Activated CD4-positive, CD25-positive, alpha-beta regulatory T cell treated with anti-CD3 and anti-CD28 coated beads, Interleukin-2, amount 50 U/mL, for 16 hours (primary cell): ENCODE results near the gene TEX22.

Experiments used
- DNase-seq: peaks from one replicate; pipeline ENCODE4 v3.0.0-alpha.2; 2020; ENCODE audit warnings: low read depth, low spot score

The TEX22 gene

GRCh38 chr14:105439179-105439578 is 40.8 kb downstream of the TEX22 start:
- DNase-seq, result no peak

DNA sequence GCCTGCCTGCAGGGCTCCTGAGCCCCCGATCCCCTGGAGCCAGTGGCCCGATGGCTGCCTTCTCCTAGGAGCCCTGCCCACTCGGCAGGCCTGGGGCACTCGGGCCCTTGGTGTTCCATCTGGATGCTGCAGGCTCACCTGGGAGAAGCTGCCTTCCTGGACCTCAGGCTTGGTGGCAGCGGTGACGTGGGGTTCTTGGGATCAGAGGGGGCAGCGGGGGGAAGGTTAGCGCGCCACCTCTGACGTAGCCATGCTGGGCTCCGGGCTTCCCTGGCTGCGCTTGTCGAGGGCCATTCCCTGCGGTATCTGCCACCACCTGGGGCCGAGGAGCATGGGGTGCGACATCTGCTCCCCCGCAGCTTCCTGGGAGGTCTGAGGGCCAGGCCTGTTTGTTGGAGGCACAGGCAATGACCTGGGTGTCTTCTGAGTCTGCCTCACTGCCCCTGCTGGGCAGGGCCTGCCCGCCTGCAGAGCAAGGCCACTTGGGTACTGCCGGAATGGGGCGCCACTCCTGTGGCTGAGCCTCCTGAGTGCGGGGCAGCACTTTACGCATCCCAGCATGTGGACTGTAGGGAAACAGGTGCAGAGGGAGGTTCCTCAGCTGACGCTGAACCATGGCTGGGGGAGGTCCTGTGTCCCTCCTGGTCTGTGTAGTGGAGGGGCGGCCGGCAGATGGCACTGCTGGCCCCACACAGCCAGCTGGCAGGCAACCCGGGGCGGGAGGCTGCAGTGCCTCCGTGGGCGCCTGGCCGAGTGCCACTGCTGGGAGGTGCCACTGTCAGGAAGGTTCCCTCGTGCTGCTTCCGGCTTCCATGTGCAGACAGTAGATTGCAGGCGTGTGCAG is 41.6 kb downstream of the TEX22 start:
- no peak for DNase-seq

DNA sequence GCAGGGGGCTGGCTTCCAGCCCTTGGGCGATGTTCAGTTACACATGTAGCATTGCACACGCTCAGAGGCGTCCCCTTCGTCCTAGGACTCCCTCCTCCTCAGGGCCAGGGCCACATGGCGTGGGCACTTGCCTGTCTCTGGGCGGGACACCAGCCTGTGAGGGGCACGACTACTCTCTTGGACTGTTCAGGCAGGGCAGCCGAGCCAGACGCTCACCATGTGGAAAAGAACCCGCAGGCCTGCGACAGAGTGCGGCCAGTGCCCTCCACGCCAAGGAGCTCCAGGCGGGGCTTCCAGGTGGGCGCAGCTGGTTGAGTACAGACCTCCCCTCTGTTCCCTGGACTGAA is 42.2 kb downstream of the TEX22 start:
- no peak for DNase-seq

DNA sequence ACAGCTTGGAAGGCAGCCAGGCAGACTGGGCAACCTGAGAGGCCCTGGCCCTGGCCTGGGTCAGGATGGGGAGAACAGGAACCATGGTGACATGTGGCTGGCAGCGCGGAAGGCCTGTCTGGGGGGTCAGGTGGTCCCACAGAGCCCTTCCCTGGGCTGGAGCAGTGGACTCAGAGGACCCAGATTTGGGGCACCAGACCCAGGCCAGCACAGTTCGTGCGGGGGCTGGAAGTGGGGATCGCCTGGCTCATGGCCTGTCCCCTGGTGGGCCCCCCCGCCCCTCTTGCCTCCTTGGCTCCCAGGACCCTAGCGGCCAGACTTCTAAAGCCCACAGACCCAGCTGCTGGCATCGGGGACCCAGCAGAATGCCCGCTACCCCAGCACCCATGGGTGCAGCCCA is 42.7 kb downstream of the TEX22 start:
- no peak for DNase-seq

DNA sequence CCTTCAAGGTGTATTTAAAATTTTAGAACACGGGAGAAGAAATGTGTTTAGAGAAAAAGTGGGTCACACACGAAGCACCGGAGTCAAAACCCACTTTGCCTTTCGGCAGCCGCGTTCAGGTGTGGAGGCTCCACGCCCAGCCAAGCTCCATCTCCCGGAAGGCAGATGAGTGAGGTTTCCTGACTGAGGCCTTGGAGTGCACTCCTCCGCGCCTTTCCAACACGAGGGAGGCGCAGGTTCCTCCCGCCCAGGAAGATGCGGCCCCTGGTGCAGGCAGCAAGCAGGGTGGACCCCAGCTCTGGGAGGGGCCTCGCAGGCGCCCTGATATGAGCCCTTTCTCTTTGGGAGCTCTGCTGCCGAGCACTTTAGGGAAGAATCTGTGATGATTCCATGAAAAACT is 43.8 kb downstream of the TEX22 start:
- DNase-seq, result no peak

GRCh38 chr14:105442834-105443233 is 44.5 kb downstream of the TEX22 start:
- DNase-seq, result no peak

- DNase-seq, result no peak
Observed at GRCh38 chr14:105444859-105445258, 46.5 kb downstream of the TEX22 start.

DNA sequence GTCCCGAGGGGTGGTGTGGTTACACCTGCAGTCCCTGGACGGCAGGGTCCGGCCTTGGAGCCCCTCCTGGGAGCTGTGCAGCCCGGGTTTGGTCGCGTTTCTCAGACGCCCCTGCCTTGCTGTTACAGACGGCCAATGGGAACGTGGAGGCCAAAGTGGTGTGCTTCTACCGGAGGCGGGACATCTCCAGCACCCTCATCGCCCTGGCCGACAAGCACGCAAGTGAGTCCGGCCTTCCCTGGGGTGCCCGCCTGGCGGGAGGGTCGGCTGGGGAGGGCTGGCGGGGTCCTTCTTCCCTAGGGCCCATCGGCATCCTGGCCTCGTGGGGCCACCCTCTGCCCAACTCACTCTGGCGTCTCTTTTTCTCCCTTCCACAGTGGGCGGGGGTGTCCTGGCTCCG is 47.0 kb downstream of the TEX22 start:
- no peak for DNase-seq

GRCh38 chr14:105445901-105446845 is 47.8 kb downstream of the TEX22 start:
- no peak for DNase-seq

DNA sequence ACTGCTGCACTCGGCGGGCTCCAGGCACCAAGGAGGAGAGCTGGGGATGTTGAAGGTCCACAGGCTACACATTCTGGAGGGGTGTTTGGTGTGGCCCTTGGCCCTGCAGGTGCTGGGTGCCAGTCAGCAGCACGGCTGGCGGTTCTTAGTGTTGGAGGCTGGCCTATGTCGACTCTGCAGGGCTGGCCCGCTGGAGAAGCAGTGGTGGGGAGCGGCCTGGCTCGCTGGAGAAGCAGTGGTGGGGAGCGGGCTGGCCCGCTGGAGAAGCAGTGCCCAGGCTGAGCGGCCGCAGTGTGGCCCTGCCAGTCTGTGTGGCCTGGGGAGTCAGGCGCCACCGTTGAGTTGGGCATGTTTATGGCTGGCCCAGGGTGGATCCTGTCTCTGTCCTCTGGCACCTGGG is 48.6 kb downstream of the TEX22 start:
- DNase-seq, result no peak

GRCh38 chr14:105447651-105448640 is 49.6 kb downstream of the TEX22 start:
- DNase-seq, result no peak

DNA sequence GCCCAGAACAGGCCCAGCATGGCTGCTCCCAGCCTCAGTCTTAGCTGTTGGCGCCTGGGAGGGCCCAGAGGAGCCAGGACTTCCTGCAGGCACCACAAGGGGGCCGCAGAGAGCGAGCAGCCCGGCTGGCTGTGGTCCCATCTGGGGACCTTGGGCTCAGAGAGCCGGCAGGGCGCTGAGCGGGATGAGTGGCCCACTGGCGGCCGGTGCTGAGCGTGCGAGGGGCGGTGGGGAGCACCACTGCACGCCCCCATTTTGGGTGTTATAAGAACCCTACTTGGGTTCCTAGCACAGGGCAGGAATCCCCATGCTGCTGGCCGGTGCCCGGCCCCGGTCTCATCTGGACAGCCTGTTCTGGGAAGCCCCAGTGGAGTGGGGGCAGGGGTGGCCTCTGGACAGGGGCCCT is 50.4 kb downstream of the TEX22 start:
- DNase-seq, result peak; percentile 25

- no peak for DNase-seq
Observed at GRCh38 chr14:105449276-105450122, 51.2 kb downstream of the TEX22 start.

DNA sequence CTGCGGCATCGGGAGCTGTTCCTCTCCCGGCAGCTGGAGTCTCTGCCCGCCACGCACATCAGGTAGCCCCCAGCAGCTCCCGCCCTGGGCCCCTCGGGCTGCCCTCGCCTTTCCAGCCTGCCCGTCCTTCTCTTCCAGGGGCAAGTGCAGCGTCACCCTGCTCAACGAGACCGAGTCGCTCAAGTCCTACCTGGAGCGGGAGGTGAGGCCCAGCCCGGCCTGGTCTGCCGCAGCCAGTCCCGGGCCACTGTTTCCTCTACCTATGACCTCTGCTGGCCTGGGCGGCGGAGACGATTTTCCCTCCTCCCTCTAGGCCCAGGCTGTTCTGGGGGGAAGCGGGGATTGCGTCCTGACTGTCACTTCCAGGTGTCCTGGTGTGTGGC is 51.8 kb downstream of the TEX22 start:
- no peak for DNase-seq

DNA sequence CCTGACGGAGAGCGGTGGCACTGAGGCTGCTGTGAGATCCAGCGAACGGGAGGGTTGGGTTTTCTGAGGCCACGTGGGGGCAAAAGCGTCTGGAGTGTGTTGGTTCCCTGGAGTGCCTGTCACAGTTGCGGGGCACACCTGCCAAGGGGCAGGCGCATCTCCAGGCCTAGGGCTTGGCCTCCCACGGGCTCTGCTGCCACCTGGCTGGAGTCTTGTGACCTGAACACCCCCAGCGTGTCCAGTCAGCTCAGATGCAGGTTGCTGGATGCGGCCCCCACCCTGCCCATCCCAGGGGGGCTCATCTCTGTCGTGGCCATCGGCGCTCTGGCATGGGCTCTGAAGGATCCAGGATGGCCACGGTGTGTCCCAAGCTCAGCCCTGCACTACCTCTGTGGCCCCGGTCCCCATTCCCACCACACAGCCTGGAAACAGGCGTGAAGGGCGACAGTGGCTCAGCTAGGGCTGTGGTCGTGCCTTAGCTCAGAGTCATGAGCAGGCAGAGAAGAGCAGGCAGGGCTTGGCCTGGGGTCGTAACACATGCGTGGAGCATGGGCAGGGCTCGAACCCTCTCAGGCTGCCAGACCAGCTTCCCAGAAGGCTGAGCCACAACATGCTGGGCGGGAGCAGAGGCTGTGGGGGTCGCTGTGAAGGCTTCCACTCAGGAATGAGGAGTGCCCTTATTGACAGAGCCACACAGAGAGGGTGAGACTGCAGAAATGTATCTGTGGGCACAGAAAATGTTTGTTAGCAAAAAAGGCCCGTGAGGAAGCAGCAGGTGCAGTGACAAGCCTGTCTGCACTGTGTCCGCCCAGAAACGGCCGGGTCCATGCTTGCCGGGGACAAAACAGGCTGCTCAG is 52.8 kb downstream of the TEX22 start:
- DNase-seq, result no peak

DNA sequence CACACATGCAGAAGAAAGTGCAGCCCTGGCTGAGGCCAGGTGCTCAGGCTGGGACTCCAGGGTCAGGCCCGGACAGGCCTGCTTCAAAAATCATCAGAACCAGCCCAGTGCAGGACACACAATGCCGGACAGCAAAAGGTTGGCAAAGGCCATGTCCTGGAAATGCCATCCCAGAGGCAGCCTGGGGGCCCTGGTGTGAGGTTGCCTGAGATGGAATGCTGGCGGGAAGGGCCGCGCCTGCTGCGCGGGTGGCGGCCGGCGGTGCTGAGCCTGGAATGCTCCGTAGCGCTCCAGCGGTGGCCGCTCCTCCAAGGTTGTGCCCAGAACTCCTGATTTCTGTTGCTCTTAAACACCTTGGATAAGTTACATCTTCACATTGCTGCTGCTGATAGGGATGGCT is 54.6 kb downstream of the TEX22 start:
- no peak for DNase-seq

- DNase-seq, result no peak
Observed at GRCh38 chr14:105453847-105454246, 55.5 kb downstream of the TEX22 start.

DNA sequence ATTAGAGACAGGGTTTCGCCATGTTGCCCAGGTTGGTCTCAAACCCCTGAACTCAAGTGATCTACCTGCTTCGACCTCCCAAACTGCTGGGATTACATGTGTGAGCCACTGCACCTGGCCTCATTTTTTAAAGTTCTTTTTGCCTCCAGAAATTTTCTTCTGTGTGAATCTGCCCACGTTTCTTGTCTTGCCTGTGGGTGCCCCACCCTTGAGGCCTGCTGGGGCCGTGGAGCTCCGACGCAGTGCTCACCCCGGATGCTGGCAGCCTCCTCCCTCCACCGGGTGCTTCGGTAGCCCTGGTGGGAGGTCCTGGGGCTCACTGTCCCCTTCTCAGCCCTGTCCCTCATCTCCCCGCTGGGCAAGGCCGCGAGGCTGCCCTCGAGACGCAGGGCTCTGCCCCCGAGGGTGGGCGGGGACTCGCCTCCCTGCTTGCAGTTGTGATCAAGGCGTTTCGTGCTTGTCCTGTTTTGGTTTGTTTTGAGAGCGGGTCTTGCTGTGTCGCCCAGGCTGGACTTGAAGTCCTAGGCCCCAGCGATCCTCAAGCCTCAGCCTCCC is 56.8 kb downstream of the TEX22 start:
- DNase-seq, result no peak
